Endothelial cell of umbilical vein (primary cell): ENCODE data around the gene SLC9A9. TPM values are rescaled to one million over a fixed set of nuclear protein-coding genes. Genes with fewer than 3 reads are reported as not detected.

ENCODE experiments used
- BruUV-seq: library from RNA; stranded (reverse); fragments of 400-500 nt; replicated peaks from 2 replicates; lab custom pipeline; 2021; lab: Mats Ljungman, UMichigan
- CTCF ChIA-PET: fragments of 300-600, 350-600 bp; sonication (Branson Sonifier 250); formaldehyde crosslinking; loops from one replicate; lab custom pipeline; 2021; ENCODE audit warnings: antibody characterized with exemption, inconsistent platforms; lab: Charles Lee
- POLR2A ChIA-PET: fragments of 300-600, 350-600 bp; sonication (Branson Sonifier 250); formaldehyde crosslinking; loops from one replicate; lab custom pipeline; 2021; ENCODE audit warnings: antibody characterized with exemption, inconsistent platforms; lab: Charles Lee
- DNase-seq: peaks from one replicate; pipeline ENCODE4 v3.0.0-alpha.2; 2011; ENCODE audit warnings: low read depth, low spot score
- FAIRE-seq: peaks from 2 replicates; lab custom pipeline; 2011; peaks lifted over from hg19 to GRCh38; lab: Jason Lieb, UNC
- H2AFZ ChIP-seq: 2 replicates; pipeline ENCODE4 v1.6.0; 2012; ENCODE audit warnings: low read depth, low read length, control low read depth, inconsistent platforms
- H3K27ac ChIP-seq: 2 replicates; pipeline ENCODE4 v1.5.1; 2011; ENCODE audit warnings: low read depth, mild to moderate bottlenecking, control low read depth, low read length, moderate library complexity; ENCODE audit not compliant: insufficient read depth
- H3K27me3 ChIP-seq, 2 experiments: 2 replicates each; pipeline versions ENCODE4 v1.6.0 to v1.6.1; 2011; ENCODE audit warnings: low read length in 2 of 2, mixed read lengths in 1 of 2; ENCODE audit not compliant: control insufficient read depth in 2 of 2, insufficient read depth in 2 of 2
- H3K36me3 ChIP-seq, 2 experiments: 2 replicates in 1 of 2; 3 replicates in 1 of 2; pipeline ENCODE4 v1.5.1; 2011; ENCODE audit warnings: low read length in 2 of 2, mild to moderate bottlenecking in 1 of 2, moderate library complexity in 1 of 2; ENCODE audit not compliant: control insufficient read depth in 2 of 2, insufficient read depth in 2 of 2; ENCODE audit errors: extremely low read depth in 1 of 2
- H3K4me1 ChIP-seq: 3 replicates; pipeline ENCODE4 v1.5.1; 2011; ENCODE audit warnings: mild to moderate bottlenecking, low read length; ENCODE audit not compliant: control insufficient read depth, insufficient read depth; ENCODE audit errors: extremely low read depth
- H3K4me2 ChIP-seq: 2 replicates; pipeline ENCODE4 v1.6.1; 2011; ENCODE audit warnings: low read length, control low read depth, mixed read lengths; ENCODE audit not compliant: insufficient read depth
- H3K4me3 ChIP-seq, 3 experiments: fragments of 200-600 bp in 1 of 3; sonication (generic), shearing (Covaris generic) in 1 of 3; replicated peaks in 1 of 3; 2 replicates each; pipeline ENCODE4 v1.5.1; 2011 to 2016; ENCODE audit warnings: control low read depth in 3 of 3, low read length in 3 of 3, mild to moderate bottlenecking in 2 of 3, inconsistent platforms in 1 of 3, low read depth in 1 of 3, moderate library complexity in 1 of 3; ENCODE audit not compliant: insufficient read depth in 1 of 3
- H3K79me2 ChIP-seq: 2 replicates; pipeline ENCODE4 v1.6.0; 2012; ENCODE audit warnings: low read length, inconsistent platforms; ENCODE audit not compliant: control insufficient read depth, insufficient read depth
- H3K9ac ChIP-seq: replicated peaks from 2 replicates; pipeline ENCODE3; 2011; ENCODE audit warnings: low read length, control low read depth; ENCODE audit not compliant: insufficient read depth; ENCODE audit errors: extremely low read depth
- H3K9me1 ChIP-seq: replicated peaks from 3 replicates; pipeline ENCODE4 v1.6.0; 2011; ENCODE audit warnings: mild to moderate bottlenecking, low read length; ENCODE audit not compliant: control insufficient read depth, insufficient read depth; ENCODE audit errors: extremely low read depth
- H3K9me3 ChIP-seq: replicated peaks from 2 replicates; pipeline ENCODE4 v1.5.1; 2012; ENCODE audit warnings: low read length, inconsistent platforms; ENCODE audit not compliant: control insufficient read depth, insufficient read depth
- H4K20me1 ChIP-seq: replicated peaks from 2 replicates; pipeline ENCODE3; 2011; ENCODE audit warnings: mild to moderate bottlenecking, low read length; ENCODE audit not compliant: control insufficient read depth, insufficient read depth; ENCODE audit errors: extremely low read depth
- CTCF ChIP-seq, 2 donors: IDR thresholded peaks; 1 replicate in 1 of 2; 2 replicates in 1 of 2; pipeline ENCODE4 v1.5.1; 2011; ENCODE audit warnings: low read length in 2 of 2, mild to moderate bottlenecking in 2 of 2, moderate library complexity in 2 of 2, control low read depth in 1 of 2, inconsistent platforms in 1 of 2, low read depth in 1 of 2; ENCODE audit not compliant: insufficient read depth in 1 of 2; ENCODE audit errors: extremely low read depth in 1 of 2
- EZH2 ChIP-seq: IDR thresholded peaks from 2 replicates; pipeline ENCODE4 v1.6.1; 2012; ENCODE audit warnings: borderline replicate concordance, low read depth, mild to moderate bottlenecking, moderate library complexity, low read length, inconsistent platforms; ENCODE audit not compliant: severe bottlenecking
- FOS ChIP-seq: IDR thresholded peaks from 2 replicates; pipeline ENCODE4 v1.6.1; 2011; ENCODE audit warnings: mild to moderate bottlenecking, low read length, moderate library complexity, borderline replicate concordance; ENCODE audit not compliant: insufficient read depth
- GATA2 ChIP-seq: IDR thresholded peaks from 2 replicates; pipeline ENCODE4 v1.7.0; 2011; ENCODE audit warnings: low read depth, mild to moderate bottlenecking, moderate library complexity, mixed read lengths, low read length; ENCODE audit not compliant: insufficient read length, insufficient read depth
- JUN ChIP-seq: IDR thresholded peaks from 2 replicates; pipeline ENCODE4 v1.6.1; 2011; ENCODE audit warnings: borderline replicate concordance, low read depth; ENCODE audit not compliant: insufficient read length, insufficient read depth
- MYC ChIP-seq: IDR thresholded peaks from one replicate; pipeline ENCODE4 v1.6.1; 2011; ENCODE audit warnings: mild to moderate bottlenecking, low read depth, low read length
- POLR2A ChIP-seq: IDR thresholded peaks from 2 replicates; pipeline ENCODE4 v1.6.1; 2012; ENCODE audit warnings: low read depth, mild to moderate bottlenecking, control low read depth, low read length
- POLR2AphosphoS5 ChIP-seq: IDR thresholded peaks from 2 replicates; pipeline ENCODE4 v1.6.1; 2012; ENCODE audit warnings: low read depth, mild to moderate bottlenecking, control low read depth, low read length, moderate library complexity; ENCODE audit not compliant: insufficient read depth
- dilution Hi-C: fragments of 300-500 bp; cut with MboI; formaldehyde crosslinking; loops from one replicate; pipeline ENCODE4 v1.15.0; 2019; ENCODE audit warnings: low sequenced_read_pairs; ENCODE audit not compliant: extremely low pct_ligation_motif_present
- intact Hi-C: fragments of 100-400 bp; cut with micrococcal nuclease; formaldehyde crosslinking; loops from one replicate; pipeline ENCODE4 v1.10.0; 2022
- polyA plus RNA-seq, 4 experiments: library from polyadenylated mRNA; depleted of rRNA in 3 of 4; stranded (reverse) in 3 of 4; unstranded in 1 of 4; fragments of >200 nt; gene quantifications; 2 replicates each; pipeline versions ENCODE4 v1.2.1 to v1.2.3, GENCODE V29; 2011 to 2012; ENCODE audit warnings: missing spikeins in 1 of 4
- total RNA-seq: library from RNA; stranded (reverse); gene quantifications from 2 replicates; pipeline ENCODE4 v1.2.3, GENCODE V29; 2021
- TF ChIP-seq, protein P1 (sequence below): IDR thresholded peaks from 2 replicates; pipeline ENCODE4 v1.6.1; 2011; ENCODE audit not compliant: insufficient read depth, insufficient read length

Gene SLC9A9
- total and polyA plus RNA-seq, 2 donors (not counting 3 experiments of a cell fraction or from before 2014, with no cell fraction given): 1.5 to 1.8 TPM

DNA sequence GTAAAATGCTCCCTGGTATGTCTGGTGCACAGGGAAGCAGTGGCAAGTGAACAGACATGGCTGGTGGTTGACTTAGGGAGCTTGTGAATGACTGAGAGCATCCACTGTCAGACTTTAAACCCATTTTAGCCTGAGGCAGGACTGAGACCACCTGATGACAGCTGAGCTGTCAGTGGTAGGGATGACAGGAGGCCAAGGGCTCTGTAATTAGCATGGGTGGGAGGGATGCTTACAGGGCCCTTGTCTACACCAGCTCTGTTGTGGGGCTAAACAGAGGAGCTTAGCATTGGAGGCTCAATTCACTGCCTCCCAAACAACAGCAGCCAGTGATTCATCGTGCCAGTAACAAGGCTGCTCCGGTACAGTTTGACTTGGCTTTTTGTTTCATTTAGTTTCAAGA is 559.3 kb downstream of the SLC9A9 start:
- FAIRE-seq: no peak
- BruUV-seq: no TSS peak

More for the DNA sequence above, 559.3 kb downstream of the SLC9A9 start:
- DNase-seq: no peak
- no peaks in the 10 kb centered on the region for H3K9me3 ChIP-seq
- no peaks in the 10 kb centered on the region for H4K20me1 ChIP-seq
- H3K27me3 ChIP-seq: no peaks in the 10 kb centered on the region
- dilution Hi-C loops (no loop called here), intact Hi-C loops (no loop called here)
- no peaks in the 10 kb centered on the region for H3K36me3 ChIP-seq
- no peaks in the 10 kb centered on the region for H3K79me2 ChIP-seq
- ChIA-PET POLR2A (no interaction called here), CTCF (interaction anchor here (1.0 kb wide), 3 partner anchors 26 to 386 kb away, joined by 3 read pairs; no protein-coding TSS in a partner anchor)
- TF ChIP-seq MYC: no peak
- no peak for TF ChIP-seq EZH2
- TF ChIP-seq GATA2: no peak
- no peak for TF ChIP-seq FOS
- TF ChIP-seq CTCF (IDR thresholded peaks at IDR 0.05; ENCODE audit: extremely low read depth in 1 of 2, insufficient read depth in 1 of 2, low read depth in 1 of 2, low read length in 2 of 2): no peak
- no peak for TF ChIP-seq POLR2A
- no peak for TF ChIP-seq JUN
- TF ChIP-seq, protein P1, sequence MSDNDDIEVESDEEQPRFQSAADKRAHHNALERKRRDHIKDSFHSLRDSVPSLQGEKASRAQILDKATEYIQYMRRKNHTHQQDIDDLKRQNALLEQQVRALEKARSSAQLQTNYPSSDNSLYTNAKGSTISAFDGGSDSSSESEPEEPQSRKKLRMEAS: no peak
- TF ChIP-seq POLR2AphosphoS5: no peak
- H3K4me3 ChIP-seq: no peak overlapping the region
- no peak overlapping the region for H3K27ac ChIP-seq
- H3K9ac ChIP-seq: no peak overlapping the region
- no peaks in the 10 kb centered on the region for H3K9me1 ChIP-seq
- H3K4me2 ChIP-seq: no peak overlapping the region
- H2AFZ ChIP-seq: no peak overlapping the region
- no peaks in the 10 kb centered on the region for H3K4me1 ChIP-seq
